ENCODE results near the gene CLCA4.
"Not testable (repeated sequence)": the region's sequence is repeated elsewhere in the genome, so short reads cannot be mapped to it uniquely, and the experiment has no call there.

Gene CLCA4

DNA sequence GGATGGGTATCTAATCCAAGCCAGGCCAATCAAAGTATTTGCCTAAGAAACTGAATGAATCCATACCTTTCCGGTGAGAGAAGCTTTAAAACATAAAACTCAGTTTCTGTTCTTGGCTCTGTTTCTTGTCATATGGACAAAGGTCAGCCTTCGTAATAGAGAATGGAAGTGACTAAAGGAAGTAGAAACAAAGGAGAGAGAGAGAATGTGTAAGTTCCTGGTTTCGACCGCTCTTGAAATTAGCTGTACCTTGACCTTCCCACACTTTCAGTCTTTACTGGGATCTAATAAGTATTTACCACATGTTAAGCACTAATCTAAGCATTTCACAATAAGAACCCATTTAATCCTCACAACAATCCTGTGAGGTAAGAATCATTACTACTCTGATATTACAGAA is 19.6 kb upstream of the CLCA4 start:
- no peak for DNase-seq

DNA sequence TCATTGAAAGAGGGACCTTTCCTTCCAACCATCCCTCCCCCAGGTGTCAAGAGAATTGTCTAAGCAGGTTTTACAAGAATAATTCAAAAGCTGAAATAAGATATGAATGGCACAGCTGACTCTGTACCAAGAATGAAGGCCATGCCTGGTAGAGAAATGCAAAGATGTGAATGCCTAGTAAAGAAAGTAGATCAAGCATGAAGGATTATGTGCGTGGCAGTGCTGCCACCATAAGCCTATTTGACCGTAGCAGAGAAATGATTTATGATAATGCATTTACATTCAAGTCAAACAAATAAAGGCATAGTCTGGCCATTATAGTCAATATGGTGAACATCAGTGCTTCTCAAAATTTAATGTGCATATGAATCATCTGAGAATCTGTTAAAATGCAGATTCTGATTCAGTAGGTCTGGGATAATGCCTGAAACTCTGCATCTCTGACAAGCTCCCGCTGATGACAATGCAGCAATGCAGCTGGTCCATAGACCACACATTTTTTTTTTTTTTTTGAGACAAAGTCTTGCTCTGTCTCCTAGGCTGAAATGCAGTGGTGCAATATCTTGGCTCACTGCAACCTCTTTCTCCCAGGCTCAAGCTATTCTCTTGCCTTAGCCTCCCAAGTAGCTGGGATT is 16.6 kb upstream of the CLCA4 start:
- DNase-seq = no peak

DNA sequence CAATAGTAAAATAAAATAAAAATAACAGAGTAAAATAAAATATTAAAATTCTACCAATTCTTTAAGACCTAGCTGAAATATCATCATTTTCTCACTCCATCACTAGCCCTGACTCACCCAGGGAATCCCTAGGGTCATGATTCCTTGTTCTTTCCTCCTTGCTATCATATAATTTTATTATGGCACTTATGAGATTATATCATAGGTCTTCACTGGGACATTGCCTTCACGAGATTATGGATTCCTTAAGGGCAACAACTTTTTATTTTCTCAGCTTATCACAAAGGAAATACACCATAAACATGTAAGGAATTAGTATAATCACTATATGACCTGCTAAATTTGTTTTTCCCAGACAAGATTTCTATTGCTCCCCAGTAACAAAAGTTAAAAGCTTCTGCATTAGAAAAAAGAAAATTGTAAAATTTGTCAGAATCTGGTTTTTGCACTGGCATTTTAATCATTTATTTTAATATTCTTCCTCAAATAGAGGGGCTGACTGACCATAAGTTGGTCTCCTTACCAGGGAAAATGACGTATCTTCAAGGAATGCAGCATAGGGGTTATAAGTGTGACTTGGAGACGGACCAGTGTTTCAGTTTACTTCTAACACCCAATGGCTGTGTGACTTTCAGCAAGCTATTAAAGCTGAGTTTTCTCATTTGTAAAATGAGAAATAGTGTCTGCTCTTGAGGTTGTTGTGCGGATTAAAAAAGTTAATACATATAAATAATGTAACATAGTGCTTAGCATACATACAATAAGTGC is 8.8 kb upstream of the CLCA4 start:
- DNase-seq = no peak

- no peak for DNase-seq
Measured at GRCh38 chr1:86538775-86539174, 8.1 kb upstream of the CLCA4 start.

DNA sequence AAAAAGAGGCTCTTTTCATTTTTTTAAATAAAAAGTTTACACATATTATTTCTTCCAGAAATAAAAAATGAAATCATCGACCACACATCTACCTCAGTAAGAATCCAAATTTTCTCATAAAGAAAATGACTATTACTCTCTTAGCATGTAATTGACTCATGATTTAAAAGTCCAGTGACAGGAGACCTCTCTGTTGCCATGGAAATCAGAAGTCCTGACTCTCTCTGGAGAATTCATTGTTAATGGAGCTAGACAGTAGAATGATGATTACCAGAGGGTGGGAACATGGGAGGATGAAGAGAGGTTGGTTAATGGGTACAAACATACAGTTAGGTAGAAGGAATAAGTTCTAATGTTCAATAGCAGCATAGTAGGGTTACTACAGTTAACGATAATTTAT is 5.0 kb upstream of the CLCA4 start:
- no peak for DNase-seq

DNA sequence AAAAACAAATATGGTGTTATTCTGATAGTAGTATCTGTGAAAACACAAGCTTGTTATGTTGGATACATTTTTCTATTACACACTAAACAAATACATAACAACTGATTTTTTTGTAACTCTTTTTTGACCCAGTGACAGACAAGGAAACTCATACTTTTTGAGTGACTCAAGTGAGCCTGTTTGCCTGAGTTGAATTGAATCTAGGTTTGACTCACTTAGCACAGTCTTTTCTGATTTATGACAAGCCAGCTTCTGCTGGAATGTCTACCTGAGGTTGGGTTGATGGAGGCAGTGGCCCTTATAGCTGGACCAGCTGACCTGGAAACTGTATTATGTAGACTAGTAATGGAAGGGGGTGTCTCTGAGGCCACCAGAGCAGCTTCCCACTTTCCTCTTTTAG is 4.2 kb upstream of the CLCA4 start:
- no peak for DNase-seq

DNA sequence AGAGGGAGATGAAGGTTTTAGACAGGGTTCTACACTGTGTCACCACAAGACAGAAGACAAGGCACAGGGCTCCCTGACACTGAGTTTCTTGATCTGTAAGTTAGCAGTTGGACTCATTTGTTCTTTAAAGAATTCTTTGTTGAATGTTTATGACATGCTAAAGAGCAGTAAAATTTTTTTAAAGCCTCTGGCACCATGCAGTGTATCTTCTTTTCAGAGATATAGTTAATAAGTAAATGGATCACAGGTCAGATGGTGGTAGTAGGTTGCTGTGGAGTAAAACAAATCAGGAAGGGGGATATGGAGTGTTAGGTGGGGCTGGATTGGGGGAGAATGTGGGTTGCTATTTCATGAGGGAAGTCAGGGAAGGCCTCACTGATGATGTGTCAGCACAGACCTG is 2.0 kb downstream of the CLCA4 start:
- no peak for DNase-seq

- no peak for DNase-seq
Measured at GRCh38 chr1:86551305-86551704, 4.4 kb downstream of the CLCA4 start.

DNA sequence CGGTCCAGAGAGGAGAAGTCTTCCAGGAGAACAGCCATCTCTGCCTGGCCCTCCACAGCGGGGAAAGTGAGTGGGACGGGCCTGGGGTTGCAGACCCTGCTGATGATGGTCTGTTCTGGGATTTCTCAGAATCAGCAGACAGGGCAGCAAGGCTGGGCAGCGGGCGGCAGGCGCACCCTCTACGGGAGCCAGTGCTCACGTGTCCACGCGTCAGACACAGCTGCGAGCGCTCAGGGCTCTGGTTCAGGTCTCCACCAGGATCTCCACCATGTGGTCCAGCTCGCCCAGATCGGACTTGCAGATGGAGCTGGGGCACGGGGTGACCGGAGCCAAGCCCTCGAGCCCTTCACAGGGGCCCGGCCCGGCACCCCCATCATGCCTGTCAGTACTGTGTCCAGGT is 5.5 kb downstream of the CLCA4 start:
- no peak for DNase-seq

DNA sequence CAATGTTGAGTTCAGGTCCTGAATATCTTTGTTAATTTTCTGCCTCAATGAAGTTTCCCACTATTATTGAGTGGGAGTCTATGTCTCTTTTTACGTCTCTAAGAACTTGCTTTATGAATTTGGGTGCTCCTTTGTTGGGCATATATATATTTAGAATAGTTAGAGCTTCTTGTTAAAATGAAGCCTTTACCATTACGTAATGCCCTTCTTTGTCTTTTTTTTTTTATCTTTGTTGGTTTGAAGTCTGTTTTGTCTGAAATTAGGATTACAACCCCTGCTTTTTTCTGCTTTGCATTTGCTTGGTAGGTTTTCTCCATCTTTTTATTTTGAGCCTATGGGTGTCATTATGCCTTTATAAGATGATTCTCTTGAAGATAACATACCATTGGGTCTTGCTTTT is 10.9 kb downstream of the CLCA4 start:
- DNase-seq = no peak

- DNase-seq = no peak
Measured at GRCh38 chr1:86563849-86564248, 17.0 kb downstream of the CLCA4 start.

- DNase-seq = no peak
Measured at GRCh38 chr1:86567341-86567740, 20.5 kb downstream of the CLCA4 start.

DNA sequence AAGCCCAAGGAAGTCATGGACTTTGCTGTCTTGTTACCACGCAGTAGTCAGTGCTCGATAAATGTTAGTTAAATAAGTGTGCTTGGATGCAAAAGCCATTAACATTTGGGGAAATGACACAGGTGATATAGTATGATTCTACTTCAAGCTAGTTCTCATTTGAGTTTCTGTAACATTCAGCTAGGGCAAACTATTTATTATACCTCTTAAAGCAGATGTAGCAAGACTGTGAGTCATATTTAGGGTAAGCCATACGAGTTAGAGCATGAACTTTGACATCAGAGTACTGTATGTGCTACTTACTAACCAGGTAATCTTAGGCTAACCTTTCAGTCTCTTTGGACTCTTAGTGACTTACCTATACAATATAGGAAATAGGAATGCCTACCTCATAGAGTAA is 21.0 kb downstream of the CLCA4 start:
- DNase-seq = no peak

DNA sequence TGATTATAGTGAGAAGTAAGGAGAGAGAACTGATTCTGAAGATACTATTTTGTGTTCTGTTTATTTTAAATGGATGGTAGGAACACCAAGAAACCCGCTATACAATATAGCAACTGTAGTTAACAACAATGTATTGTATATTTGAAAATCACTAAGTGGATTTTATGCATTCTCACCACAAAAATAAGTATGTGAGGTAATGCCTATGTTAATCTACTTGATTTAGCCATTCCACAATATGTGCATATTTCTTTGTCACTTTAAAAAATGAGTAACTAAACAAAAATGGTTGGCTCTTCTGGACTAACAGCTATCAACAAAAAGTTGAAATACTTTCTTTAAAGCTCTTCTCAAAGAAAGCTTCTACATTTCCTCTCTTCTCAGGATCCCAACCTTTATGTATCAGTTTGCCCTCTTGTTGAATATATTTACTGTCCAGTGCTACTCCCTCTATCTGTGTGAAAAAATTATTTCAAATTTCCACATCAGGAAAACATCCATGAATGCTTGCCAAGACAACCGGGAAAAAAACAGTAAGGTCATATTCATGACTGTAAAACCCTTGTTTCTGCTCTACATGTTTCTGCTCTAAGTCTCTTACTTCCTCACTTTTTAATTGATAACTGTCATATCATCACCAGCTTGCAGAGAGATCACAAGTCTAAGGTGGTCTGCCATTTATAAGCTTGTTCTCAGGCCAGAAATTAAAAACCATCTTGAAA is 27.0 kb downstream of the CLCA4 start:
- no peak for DNase-seq

- DNase-seq = no peak
Measured at GRCh38 chr1:86581231-86581630, 34.4 kb downstream of the CLCA4 start.

GRCh38 chr1:86582161-86582560 is 35.3 kb downstream of the CLCA4 start:
- DNase-seq = no peak

DNA sequence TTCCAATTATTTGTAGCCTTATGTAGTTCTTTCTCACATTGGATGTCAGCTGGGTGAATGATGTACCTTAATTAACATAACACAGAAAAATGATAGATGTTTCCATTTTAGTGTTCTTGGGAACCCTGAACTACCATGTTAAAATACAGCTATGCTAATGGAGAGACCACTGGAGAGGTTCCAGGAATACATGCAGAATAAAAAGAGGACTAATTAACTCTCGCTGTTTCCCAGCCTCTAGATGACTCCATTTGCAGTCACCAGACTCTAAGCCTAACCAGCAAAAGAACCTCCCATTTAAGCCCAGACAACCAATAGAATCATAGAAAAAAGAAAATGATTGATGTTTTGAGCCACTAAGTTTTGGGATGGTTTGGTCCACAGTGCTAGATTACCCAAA is 36.2 kb downstream of the CLCA4 start:
- DNase-seq = no peak

GRCh38 chr1:86583593-86583992 is 36.7 kb downstream of the CLCA4 start:
- DNase-seq = no peak

DNA sequence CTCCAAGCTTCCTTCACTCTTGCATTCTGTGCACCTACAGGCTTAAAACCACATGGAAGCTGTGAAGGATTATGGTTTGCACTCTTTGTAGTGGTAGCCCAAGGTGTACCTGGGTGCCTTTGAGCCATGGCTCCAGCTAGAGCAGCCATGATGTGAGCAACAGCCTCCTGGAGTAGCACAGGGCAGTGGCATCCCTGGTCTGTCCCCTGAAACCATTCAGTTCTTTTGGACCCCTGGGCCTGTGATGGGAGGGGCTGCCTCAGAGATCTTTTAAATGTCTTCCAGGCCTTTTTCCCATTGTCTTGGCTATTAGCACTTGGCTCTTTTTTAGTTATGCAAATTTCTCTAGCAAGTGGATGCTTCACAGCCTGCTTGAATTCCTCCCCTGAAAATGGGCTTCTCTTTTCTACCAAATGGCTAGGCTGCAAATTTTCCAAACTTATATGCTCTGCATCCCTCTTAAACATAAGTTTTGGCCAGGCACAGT is 47.4 kb downstream of the CLCA4 start:
- no peak for DNase-seq

DNA sequence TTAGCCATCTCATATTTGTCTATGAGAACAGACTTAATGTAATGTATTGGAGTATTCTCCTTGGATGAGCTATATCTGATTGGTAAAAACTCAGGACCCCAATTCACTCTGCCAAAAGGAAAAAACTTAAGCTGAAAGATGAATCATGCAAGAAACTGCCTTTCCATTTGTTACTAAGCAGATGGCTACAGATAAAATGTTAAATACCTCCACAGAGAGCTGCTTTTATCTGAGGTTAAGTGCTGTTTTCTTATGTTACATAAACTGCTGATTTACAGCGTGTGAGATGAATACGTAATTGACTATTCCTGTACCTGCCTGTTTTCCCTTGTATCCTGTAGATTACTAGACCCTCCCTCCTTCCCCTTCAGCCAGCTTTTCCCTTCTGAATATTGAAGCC is 49.3 kb downstream of the CLCA4 start:
- no peak for DNase-seq

- no peak for DNase-seq
Measured at GRCh38 chr1:86596741-86597290, 49.9 kb downstream of the CLCA4 start.

GRCh38 chr1:86606080-86606479 is 59.2 kb downstream of the CLCA4 start:
- DNase-seq = not testable (repeated sequence)

GRCh38 chr1:86616433-86616832 is 69.6 kb downstream of the CLCA4 start:
- DNase-seq = no peak
